Skin epidermis (tissue), 12 donors: Measurements from ENCODE around the gene WFIKKN1.

ENCODE experiments used
- H3K27ac ChIP-seq, 21 experiments: fragments of 200-600 bp; sonication (generic) in 11 of 21; one replicate each; pipeline ENCODE4 v1.5.0; 2020; ENCODE audit warnings: mild to moderate bottlenecking in 3 of 21, inconsistent platforms in 2 of 21, moderate library complexity in 2 of 21
- H3K4me3 ChIP-seq, 7 experiments: fragments of 200-600 bp; sonication (generic) in 2 of 7; one replicate each; pipeline ENCODE4 v1.5.0; 2020; ENCODE audit warnings: inconsistent platforms in 2 of 7, mild to moderate bottlenecking in 2 of 7, moderate library complexity in 1 of 7

The WFIKKN1 gene

DNA sequence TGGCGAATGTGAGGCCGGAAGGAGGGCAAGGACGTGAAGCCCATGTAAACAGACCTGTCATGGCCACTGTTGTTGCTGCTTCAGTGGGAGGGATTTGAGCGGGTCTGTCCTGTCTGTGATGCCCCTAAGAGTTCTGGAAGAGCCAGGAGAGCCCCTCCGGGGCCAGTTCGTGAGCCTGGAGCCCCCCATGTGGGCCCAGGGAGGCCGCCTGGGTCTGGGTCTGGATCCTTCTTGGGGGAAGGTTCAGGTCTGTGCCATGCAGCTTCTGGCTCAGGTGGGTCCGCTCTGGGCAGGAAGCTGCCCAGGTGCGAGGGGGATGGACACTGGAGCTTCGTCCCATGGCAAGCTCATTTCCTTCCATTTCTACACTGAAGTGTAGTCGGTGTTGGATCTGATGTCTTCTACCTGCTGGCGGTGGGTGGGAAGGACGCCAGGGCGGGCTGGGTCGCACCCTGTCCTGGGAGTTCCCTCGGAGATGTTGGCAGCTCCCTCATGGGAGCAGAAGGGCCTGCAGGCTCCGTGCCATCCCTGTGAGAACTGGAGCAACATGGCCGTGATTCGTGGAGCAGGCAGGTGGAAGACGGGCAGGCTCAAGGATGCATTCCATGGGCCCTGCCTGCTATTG, 11.2 kb upstream of the WFIKKN1 start:
- Histone ChIP-seq H3K27ac (peak overlapping the region in 1 of 21 experiments; percentile 18), H3K4me3 (no peak overlapping the region)

DNA sequence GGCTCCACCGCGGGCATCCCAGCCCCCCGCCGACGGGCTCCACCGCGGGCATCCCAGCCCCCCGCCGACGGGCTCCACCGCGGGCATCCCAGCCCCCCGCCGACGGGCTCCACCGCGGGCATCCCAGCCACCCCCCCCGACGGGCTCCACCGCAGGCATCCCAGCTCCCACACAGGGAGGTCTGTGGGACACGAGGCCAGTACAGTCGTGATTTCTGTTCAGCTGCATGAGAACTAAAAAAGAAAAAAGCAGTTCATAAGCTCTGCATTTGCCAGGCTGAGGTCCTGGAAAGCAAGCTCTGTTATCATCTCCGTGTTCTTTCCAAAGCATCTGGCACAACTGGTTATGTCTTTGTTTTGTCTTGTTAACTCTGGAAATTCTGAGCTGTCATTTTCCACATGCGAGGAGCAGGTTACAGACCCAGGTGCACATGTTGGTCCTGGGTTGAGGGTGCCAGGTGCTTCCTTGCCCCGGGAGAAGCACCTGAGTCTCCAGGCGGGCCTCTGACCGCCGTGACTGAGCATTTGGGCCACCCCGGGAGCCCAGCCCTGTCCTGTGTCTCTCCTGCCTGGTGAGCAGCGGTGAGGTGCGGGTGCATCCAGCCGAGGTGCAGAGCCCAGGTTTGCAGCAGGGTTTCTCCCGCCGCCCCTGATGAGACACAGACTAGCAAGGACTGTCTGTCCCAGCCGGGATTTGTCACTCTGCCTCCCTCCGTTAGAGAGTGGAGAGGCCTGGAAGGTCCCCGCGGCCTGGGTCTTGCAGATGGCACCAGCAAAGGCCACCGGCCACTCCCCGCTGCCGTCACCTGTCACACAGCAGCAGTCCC, 9.9 kb upstream of the WFIKKN1 start:
- Histone ChIP-seq H3K27ac (peak overlapping the region in 6 of 21 experiments; percentile 7 to 52 (median 34)), H3K4me3 (no peak overlapping the region)

DNA sequence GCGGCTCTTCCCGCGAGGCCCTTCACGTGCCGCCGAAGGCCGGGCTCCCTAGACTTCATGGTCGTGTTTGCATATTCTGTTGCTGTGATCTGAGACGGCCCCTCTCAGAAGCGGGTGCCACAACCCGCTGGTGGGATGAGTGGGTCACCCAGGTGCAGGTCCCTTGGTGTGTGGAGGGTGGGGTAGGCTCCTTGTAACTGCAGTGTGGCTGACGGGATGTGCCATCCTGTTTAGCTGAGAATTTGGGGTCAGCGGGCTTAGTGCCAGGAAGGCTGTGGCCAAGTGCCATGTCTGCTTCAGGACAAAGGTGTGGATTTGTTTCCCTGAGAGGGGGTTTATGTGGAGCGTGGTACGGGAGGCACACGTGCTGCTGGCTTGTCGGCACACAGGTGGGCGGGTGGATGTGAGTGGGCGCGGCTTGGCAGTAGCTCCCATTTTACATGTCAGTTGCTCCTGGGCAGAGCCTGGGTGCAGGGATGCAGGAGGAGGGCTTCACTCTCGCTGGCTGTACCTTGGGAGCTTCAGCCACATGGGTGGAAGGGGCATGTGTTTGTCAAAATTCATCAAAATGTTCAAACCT, 9.2 kb upstream of the WFIKKN1 start:
- H3K27ac ChIP-seq, result peak overlapping the region in 8 of 21 experiments; percentile 7 to 52 (median 34)
- H3K4me3 ChIP-seq, result no peak overlapping the region

DNA sequence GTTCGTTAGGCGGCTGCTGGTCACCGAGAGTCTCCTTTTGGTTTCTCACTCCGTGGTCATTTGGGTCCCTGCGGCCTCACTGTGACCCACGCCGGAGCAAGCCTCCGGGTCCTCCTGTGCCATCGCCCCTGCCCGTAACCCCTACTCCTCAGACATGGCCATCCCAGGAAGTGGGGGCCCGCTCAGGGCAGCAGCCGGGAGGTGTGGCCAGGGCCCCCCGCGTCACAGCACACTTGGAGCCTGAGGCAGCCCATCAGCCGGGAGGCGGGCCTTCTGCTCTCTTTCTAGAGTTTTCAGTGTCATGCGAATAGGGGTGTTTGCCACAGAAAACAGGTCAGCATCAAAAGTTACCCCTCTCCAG, 7.9 kb upstream of the WFIKKN1 start:
- Histone ChIP-seq H3K27ac (peak overlapping the region in 8 of 21 experiments; percentile 3 to 56 (median 30)), H3K4me3 (no peak overlapping the region)

DNA sequence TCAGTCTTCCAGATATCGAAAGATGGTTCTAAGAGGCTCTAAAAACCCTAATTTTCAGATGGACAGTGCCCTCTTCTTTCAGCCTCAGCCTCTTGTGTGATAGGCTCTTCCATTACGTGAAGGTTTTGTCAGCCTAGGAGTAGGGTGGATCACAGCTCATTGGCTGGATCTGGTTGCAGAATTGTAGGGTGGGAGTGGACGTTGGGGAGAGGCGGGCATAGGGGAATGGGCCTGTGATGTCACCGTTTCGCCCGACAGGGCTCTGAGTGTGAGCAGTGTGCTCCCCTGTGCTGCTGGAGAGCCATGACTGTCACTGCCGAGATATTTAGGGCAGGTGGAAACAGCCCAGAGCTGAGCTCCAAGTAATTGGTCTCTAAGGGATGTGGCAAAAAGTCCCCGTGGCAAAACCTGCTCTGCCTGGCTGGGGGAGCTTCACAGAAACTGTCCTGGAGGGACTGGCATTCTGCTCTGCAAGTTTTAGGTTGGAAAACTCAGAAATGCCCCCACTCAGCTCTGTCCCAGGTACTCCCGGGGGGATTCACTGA, 6.2 kb upstream of the WFIKKN1 start:
- H3K4me3 ChIP-seq, result no peak overlapping the region
- no peak overlapping the region for H3K27ac ChIP-seq

DNA sequence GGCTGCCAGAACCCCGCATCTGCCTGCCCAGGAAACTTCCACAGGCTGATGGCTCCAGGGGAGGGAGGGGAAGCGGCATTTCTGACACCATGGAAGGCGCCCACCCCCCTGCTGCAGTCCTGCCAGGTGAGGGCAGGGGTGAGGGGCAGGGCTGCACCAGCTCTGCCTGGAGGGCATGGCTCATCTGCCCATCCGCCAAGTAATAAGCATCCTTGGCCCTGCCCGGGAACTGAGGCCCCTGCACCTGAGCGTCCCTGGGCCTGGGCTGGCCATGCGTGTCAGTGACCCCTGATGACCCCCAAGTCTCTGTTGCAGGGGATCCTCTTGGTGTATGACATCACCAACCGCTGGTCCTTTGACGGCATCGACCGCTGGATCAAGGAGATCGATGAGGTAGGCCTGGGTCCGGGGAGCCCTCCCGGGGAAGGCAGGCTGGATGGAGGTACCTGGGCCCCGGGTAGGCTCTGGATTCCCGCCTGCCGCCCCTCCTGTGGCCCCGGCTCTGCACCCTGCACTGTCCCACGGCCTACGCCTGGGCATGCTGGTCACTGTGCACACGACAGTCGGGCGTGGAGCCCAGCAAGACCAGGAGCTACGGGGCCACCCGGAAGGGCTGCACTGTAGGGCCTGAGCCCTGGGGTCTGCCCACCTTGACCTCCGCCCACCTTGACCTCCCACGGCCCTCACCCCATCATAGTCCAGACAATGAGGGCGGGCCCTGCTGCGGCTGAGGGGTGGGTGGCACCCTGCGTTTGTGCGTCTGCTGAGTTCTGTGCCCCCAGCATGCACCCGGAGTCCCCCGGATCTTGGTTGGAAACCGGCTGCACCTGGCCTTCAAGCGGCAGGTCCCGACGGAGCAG, 5.4 kb upstream of the WFIKKN1 start:
- H3K4me3 ChIP-seq, result no peak overlapping the region

DNA sequence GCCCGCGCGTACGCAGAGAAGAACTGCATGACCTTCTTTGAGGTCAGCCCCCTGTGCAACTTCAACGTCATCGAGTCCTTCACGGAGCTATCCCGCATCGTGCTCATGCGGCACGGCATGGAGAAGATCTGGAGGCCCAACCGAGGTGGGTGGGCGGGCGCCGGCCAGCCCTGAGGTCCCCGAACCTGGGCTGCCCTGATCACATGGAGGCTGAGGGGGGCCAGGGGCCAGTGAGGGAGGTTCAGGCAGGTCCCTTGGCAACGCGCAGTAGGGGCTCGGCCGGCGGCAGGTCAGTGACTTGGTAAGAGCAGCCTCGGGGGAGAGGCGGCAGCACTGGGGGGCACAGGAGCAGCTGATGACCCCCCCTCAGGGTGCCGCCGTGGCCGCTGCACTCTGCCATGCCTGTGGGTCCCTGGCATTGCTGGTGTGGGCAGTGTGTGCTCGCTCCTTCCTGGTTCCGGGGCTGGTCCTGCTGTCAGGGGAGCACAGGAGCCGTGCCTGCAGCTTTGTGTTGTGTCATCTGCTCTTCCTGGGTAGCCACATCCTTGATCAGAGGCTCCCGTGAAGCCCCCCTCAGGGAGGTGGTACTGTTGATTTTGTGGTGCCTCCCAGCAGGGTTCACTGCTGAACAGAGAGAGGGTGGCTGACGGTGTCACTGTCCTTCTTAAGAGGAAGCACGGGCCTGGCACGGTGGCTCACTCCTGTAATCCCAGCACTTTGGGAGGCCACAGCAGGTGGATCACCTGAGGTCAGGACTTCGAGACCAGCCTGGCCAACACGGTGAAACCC, 4.6 kb upstream of the WFIKKN1 start:
- H3K27ac ChIP-seq, result peak overlapping the region in 5 of 21 experiments; percentile 16 to 63 (median 36)
- H3K4me3 ChIP-seq, result no peak overlapping the region

More for the DNA sequence above, 5.4 kb upstream of the WFIKKN1 start:
- H3K27ac ChIP-seq, result no peak overlapping the region

DNA sequence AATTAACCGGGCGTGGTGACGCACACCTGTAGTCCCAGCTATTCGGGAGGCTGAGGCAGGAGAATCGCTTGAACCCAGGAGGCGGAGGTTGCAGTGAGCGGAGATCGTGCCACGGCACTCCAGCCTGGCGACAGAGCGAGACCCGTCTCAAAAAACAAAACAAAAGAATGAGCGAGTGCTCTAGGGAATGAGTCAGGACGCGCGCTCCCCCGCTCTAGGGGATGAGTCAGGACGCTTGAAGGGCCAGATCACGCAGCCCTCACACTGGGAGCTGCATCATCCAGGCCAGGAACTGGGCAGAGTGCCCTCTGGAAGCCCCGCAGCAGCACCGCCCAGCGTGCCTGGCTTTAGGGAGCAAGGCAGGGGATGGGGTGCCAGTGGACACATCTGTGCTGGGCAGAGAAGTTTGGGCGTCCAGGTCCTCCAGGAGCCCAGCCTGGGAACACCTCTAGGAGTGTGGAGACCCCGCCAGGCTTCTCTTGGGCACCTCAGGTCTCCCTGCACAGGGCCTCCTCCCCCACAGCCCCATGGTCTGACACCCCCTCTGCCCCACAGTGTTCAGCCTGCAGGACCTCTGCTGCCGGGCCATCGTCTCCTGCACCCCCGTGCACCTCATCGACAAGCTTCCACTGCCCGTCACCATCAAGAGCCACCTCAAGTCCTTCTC, 3.9 kb upstream of the WFIKKN1 start:
- H3K4me3 ChIP-seq, result no peak overlapping the region
- peak overlapping the region in 4 of 21 experiments; percentile 16 to 63 (median 30) for H3K27ac ChIP-seq

DNA sequence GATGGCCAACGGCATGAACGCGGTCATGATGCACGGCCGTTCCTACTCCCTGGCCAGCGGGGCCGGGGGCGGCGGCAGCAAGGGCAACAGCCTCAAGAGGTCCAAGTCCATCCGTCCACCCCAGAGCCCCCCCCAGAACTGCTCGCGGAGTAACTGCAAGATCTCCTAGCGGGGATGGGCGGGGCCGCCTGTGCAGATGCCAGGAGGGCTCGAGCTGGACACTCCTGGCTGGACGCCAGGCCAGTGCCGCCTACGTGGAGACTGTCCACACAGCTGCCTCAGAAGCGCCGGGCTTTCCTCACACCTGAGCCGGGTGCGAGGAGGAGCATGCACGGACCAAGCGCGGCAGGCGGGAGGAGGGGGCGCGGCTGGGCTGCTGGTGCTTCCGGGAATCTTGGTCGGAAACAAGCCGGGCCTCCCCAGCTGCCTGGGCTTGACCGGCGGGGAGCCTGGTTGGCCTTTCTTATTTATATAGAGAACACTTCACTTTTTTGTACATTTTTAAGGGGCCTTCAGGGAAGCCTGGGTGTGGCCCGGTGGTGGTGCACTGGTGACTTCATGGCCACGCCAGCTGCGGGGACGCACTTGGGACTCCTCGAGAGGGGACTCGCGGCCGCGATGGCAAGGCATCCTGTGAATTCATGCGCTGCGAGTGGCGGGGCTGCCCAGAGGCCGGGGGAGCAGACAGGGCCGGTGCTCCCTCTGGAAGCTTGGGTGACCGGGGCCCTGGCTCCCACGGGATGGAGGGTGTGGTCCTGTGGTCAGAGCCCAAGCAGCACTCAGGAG, 3.1 kb upstream of the WFIKKN1 start:
- H3K27ac ChIP-seq, result no peak overlapping the region

DNA sequence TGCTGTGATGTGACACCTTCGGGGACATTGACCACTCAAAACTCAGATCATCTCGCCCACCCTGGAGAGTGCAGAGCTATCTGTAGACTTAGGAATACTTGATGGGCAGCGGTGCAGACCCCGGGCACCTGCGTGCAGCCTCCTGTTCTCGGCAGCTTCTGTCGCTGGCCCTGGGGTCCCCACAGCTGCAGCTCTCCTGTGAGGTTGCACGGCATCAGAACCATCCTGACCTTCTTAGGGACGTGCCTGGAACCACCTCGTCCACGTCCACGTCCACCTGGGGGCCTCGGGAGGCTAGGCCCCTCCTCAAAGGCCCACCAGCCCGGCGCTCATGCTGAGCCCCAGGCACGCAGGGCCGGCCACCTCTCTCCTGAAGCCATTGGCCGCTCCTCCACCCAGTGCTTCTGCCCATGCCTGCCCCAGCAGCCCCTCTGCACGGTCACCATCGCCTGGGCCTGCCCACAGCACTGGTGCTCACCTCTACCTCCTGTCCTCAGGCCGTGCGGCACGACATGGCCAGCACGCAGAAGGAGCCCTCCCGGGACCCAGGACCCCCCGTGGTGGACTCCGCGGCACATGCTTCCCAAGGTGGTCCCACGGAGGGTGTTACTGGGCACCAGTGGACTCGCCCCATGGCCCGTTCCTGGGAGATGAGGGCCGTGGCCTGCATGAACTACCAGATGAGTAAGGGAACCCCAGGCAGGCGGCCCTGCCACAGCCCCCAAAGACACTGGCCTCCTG, 2.3 kb upstream of the WFIKKN1 start:
- peak overlapping the region in 1 of 21 experiments; percentile 23 for H3K27ac ChIP-seq
- no peak overlapping the region for H3K4me3 ChIP-seq

More for the DNA sequence above, 3.1 kb upstream of the WFIKKN1 start:
- no peak overlapping the region for H3K4me3 ChIP-seq

DNA sequence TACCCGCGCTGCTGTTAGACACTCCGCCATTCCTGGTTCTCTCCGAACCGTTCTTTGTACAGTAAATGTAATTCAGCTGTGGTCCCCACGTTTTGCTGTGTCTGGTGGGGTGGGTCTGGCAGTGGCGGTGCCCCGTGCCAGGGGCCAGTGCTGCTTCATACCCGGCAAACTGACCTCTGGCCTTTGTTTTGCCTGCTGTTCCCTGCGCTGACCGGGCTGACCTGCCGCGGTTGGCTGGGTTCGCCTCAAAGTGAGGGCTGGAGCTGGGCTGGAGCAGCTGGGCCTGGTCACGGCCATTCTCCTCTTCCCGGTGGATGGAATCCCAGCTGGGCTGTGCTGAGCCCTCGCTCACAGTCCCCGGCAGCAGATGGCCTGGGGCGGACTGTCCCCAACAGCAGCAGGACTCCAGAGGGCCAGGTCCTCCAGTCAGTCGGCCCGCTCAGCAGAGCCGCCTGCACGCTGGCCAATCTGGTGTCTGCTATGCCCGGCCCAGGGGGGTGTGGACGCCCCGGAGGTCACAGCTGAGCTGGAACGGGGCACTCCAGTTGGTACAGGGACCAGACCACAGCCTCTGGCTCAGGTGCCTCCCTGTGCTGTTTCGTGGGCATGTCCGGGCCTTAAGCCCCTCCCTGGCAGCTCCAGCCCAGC, 1.5 kb upstream of the WFIKKN1 start:
- H3K27ac ChIP-seq, result peak overlapping the region in 2 of 21 experiments; percentile 18 to 23

DNA sequence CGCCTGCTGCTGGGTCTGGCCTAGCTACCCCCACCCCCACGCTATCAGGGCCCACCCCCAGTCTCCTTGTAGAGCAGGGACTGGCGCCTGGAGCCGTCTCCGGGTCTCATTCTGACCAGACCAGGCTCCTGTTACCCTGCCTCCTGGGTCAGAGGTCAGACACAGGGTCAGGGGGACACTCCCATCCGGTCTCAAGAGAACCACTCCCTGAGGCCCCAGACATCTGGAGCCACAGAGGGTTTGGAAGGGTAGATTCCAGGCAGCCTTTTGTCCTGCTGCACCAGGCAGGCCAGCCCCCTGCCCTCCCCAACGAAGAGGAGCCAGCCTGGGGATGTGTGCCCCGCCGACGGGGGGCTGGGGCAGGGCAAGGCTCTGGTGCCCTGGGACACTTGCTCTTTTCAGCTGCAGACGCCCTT, 944 bp upstream of the WFIKKN1 start:
- peak overlapping the region in 2 of 21 experiments; percentile 18 to 33 for H3K27ac ChIP-seq

More for the DNA sequence above, 1.5 kb upstream of the WFIKKN1 start:
- H3K4me3 ChIP-seq, result no peak overlapping the region

DNA sequence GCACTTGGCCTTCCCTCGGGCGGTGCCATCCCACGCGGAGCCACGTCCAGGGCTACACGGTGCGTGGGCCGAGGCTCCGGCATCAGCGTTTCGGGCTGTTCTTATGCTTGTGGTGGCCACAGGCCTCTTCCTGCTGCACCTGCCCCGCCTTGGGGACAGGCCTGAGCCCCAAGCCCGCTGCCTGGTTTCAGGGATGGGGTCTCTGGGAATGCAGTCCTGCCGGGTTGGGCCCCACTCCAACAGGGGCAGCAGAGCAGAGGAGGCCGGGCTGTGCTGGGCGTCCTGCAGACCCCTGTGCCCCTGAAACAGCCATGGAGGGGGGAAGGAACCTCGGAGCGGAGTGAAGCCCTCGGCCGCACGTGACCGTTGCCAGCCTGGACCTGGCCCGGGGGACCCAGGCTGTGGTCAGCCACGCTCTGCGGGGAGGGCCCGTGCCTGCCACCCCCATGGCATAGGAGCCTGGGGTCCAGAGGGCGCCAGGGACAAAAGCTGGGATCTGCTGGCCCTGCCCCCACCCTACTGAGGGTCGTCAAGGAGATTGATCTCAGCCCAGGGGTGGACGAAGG, 453 bp upstream of the WFIKKN1 start:
- no peak overlapping the region for H3K4me3 ChIP-seq
- H3K27ac ChIP-seq, result peak overlapping the region in 1 of 21 experiments; percentile 33

More for the DNA sequence above, 944 bp upstream of the WFIKKN1 start:
- no peak overlapping the region for H3K4me3 ChIP-seq

DNA sequence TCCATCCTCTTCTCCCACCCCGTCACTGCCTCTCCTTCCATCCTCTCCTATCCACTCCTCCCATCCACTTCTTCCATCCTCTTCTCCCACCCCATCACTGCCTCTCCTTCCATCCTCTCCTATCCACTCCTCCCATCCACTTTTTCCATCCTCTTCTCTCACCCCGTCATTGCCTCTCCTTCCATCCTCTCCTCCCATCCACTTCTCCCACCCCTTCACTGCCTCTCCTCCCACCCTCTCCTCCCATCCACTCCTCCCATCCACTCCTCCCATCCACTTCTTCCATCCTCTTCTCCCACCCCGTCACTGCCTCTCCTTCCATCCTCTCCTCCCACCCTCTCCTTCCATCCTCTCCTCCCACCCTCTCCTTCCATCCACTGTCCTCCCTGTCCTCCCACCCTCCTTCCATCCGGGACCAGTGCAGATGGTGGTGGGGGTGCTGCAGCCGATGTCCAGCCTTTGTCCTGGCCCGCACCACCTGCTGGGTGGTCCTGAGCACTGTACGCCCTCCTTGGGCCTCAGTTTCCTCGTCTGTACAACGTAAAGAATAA, 1.1 kb downstream of the WFIKKN1 start:
- Histone ChIP-seq H3K27ac (no peak overlapping the region), H3K4me3 (no peak overlapping the region)

DNA sequence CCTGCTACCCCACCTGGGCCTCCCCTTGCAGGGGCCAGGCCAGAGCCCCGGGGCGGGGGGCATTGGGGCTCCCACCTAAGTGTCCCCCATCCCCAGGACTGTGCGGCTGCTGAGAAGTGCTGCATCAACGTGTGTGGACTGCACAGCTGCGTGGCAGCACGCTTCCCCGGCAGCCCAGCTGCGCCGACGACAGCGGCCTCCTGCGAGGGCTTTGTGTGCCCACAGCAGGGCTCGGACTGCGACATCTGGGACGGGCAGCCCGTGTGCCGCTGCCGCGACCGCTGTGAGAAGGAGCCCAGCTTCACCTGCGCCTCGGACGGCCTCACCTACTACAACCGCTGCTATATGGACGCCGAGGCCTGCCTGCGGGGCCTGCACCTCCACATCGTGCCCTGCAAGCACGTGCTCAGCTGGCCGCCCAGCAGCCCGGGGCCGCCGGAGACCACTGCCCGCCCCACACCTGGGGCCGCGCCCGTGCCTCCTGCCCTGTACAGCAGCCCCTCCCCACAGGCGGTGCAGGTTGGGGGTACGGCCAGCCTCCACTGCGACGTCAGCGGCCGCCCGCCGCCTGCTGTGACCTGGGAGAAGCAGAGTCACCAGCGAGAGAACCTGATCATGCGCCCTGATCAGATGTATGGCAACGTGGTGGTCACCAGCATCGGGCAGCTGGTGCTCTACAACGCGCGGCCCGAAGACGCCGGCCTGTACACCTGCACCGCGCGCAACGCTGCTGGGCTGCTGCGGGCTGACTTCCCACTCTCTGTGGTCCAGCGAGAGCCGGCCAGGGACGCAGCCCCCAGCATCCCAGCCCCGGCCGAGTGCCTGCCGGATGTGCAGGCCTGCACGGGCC, 1.9 kb downstream of the WFIKKN1 start:
- Histone ChIP-seq H3K4me3 (no peak overlapping the region), H3K27ac (no peak overlapping the region)
